ENCODE results near the gene MLYCD.
A peak's percentile ranks its signal among the peaks of the same experiment; 100 is the strongest.

Gene MLYCD

GRCh38 chr16:83898463-83899271 is at the start of gene MLYCD:
TSS of gene MLYCD (plus strand) at chr16:83899115. CDS start at chr16:83899145, 30 bp downstream.
- Mint-ChIP-seq H3K9me3 (no peaks in the 10 kb centered on the region), H3K4me1 (peaks cover 28% of the 10 kb centered on the region), H3K36me3 (peaks cover 5% of the 10 kb centered on the region), H3K4me3 (peak within 1 kb of the TSS; percentile 95), H3K27ac (peak within 1 kb of the TSS; percentile 87), H3K27me3 (no peaks in the 10 kb centered on the region)
- DNase-seq (ENCODE audit: low spot score in 2 of 2) = peak; percentile 63
- peak; percentile 97 for ATAC-seq (ENCODE audit: low read depth)

- Mint-ChIP-seq H3K4me3 (no peak overlapping the region), H3K27me3 (peaks cover 9% of the 10 kb centered on the region), H3K36me3 (no peaks in the 10 kb centered on the region), H3K4me1 (peaks cover 5% of the 10 kb centered on the region), H3K9me3 (no peaks in the 10 kb centered on the region), H3K27ac (no peak overlapping the region)
- ATAC-seq (ENCODE audit: low read depth) (no peak), DNase-seq (ENCODE audit: low spot score in 2 of 2) (no peak)
Measured at GRCh38 chr16:83849421-83849820, 49.5 kb upstream of the MLYCD start.

GRCh38 chr16:83850947-83851346 is 48.0 kb upstream of the MLYCD start:
- Mint-ChIP-seq H3K4me3 (no peak overlapping the region), H3K9me3 (no peaks in the 10 kb centered on the region), H3K4me1 (peaks cover 5% of the 10 kb centered on the region), H3K27me3 (peaks cover 9% of the 10 kb centered on the region), H3K27ac (no peak overlapping the region), H3K36me3 (no peaks in the 10 kb centered on the region)
- DNase-seq (ENCODE audit: low spot score in 2 of 2) (no peak), ATAC-seq (ENCODE audit: low read depth) (no peak)

- no peak for DNase-seq (ENCODE audit: low spot score in 2 of 2)
- Mint-ChIP-seq H3K4me3 (no peak overlapping the region), H3K4me1 (peaks cover 5% of the 10 kb centered on the region), H3K27ac (no peak overlapping the region), H3K27me3 (peaks cover 9% of the 10 kb centered on the region), H3K36me3 (no peaks in the 10 kb centered on the region), H3K9me3 (no peaks in the 10 kb centered on the region)
- no peak for ATAC-seq (ENCODE audit: low read depth)
Measured at GRCh38 chr16:83851473-83851872, 47.4 kb upstream of the MLYCD start.

- peaks cover 10% of the 10 kb centered on the region for H3K27me3 Mint-ChIP-seq
- DNase-seq (ENCODE audit: low spot score in 2 of 2) (no peak), ATAC-seq (ENCODE audit: low read depth) (no peak)
- H3K9me3 Mint-ChIP-seq = no peaks in the 10 kb centered on the region
- no peak overlapping the region for H3K27ac Mint-ChIP-seq
- H3K36me3 Mint-ChIP-seq = no peaks in the 10 kb centered on the region
- H3K4me1 Mint-ChIP-seq = no peaks in the 10 kb centered on the region
- H3K4me3 Mint-ChIP-seq = no peak overlapping the region
Measured at GRCh38 chr16:83852774-83853173, 46.1 kb upstream of the MLYCD start.

GRCh38 chr16:83853834-83854233 is 45.1 kb upstream of the MLYCD start:
- Mint-ChIP-seq H3K27ac (no peak overlapping the region), H3K4me1 (no peaks in the 10 kb centered on the region), H3K36me3 (no peaks in the 10 kb centered on the region), H3K4me3 (no peak overlapping the region), H3K9me3 (no peaks in the 10 kb centered on the region), H3K27me3 (peaks cover 10% of the 10 kb centered on the region)
- ATAC-seq (ENCODE audit: low read depth) (no peak), DNase-seq (ENCODE audit: low spot score in 2 of 2) (no peak)

GRCh38 chr16:83854420-83854819 is 44.5 kb upstream of the MLYCD start:
- no peak for DNase-seq (ENCODE audit: low spot score in 2 of 2)
- no peaks in the 10 kb centered on the region for H3K36me3 Mint-ChIP-seq
- no peaks in the 10 kb centered on the region for H3K4me1 Mint-ChIP-seq
- peaks cover 10% of the 10 kb centered on the region for H3K27me3 Mint-ChIP-seq
- no peak for ATAC-seq (ENCODE audit: low read depth)
- no peak overlapping the region for H3K27ac Mint-ChIP-seq
- H3K9me3 Mint-ChIP-seq = no peaks in the 10 kb centered on the region
- no peak overlapping the region for H3K4me3 Mint-ChIP-seq

GRCh38 chr16:83856792-83857191 is 42.1 kb upstream of the MLYCD start:
- DNase-seq (ENCODE audit: low spot score in 2 of 2) (no peak), ATAC-seq (ENCODE audit: low read depth) (no peak)
- no peaks in the 10 kb centered on the region for H3K4me1 Mint-ChIP-seq
- no peak overlapping the region for H3K4me3 Mint-ChIP-seq
- H3K9me3 Mint-ChIP-seq = no peaks in the 10 kb centered on the region
- H3K27ac Mint-ChIP-seq = no peak overlapping the region
- no peaks in the 10 kb centered on the region for H3K36me3 Mint-ChIP-seq
- H3K27me3 Mint-ChIP-seq = peaks cover 11% of the 10 kb centered on the region

- Mint-ChIP-seq H3K27me3 (peaks cover 6% of the 10 kb centered on the region), H3K4me3 (no peak overlapping the region), H3K27ac (no peak overlapping the region), H3K9me3 (no peaks in the 10 kb centered on the region), H3K4me1 (no peaks in the 10 kb centered on the region), H3K36me3 (no peaks in the 10 kb centered on the region)
- no peak for DNase-seq (ENCODE audit: low spot score in 2 of 2)
- ATAC-seq (ENCODE audit: low read depth) = no peak
Measured at GRCh38 chr16:83859265-83859664, 39.6 kb upstream of the MLYCD start.

- Mint-ChIP-seq H3K4me3 (no peak overlapping the region), H3K4me1 (peaks cover 4% of the 10 kb centered on the region), H3K27me3 (peaks cover 6% of the 10 kb centered on the region), H3K9me3 (peaks cover 6% of the 10 kb centered on the region), H3K36me3 (no peaks in the 10 kb centered on the region), H3K27ac (no peak overlapping the region)
- no peak for ATAC-seq (ENCODE audit: low read depth)
- DNase-seq (ENCODE audit: low spot score in 2 of 2) = no peak
Measured at GRCh38 chr16:83862661-83863060, 36.3 kb upstream of the MLYCD start.

- H3K27ac Mint-ChIP-seq = no peak overlapping the region
- DNase-seq (ENCODE audit: low spot score in 2 of 2) (no peak), ATAC-seq (ENCODE audit: low read depth) (no peak)
- H3K4me3 Mint-ChIP-seq = no peak overlapping the region
- no peaks in the 10 kb centered on the region for H3K36me3 Mint-ChIP-seq
- H3K27me3 Mint-ChIP-seq = peaks cover 6% of the 10 kb centered on the region
- H3K9me3 Mint-ChIP-seq = peaks cover 6% of the 10 kb centered on the region
- peaks cover 4% of the 10 kb centered on the region for H3K4me1 Mint-ChIP-seq
Measured at GRCh38 chr16:83863682-83864081, 35.2 kb upstream of the MLYCD start.

- Mint-ChIP-seq H3K4me1 (peaks cover under 1% of the 10 kb centered on the region), H3K27ac (no peak overlapping the region), H3K4me3 (no peak overlapping the region), H3K36me3 (no peaks in the 10 kb centered on the region), H3K9me3 (peaks cover 6% of the 10 kb centered on the region), H3K27me3 (peaks cover 9% of the 10 kb centered on the region)
- DNase-seq (ENCODE audit: low spot score in 2 of 2) = no peak
- ATAC-seq (ENCODE audit: low read depth) = no peak
Measured at GRCh38 chr16:83870830-83871229, 28.1 kb upstream of the MLYCD start.

GRCh38 chr16:83878838-83879237 is 20.1 kb upstream of the MLYCD start:
- Mint-ChIP-seq H3K27me3 (peaks cover 11% of the 10 kb centered on the region), H3K4me3 (no peak overlapping the region), H3K27ac (no peak overlapping the region), H3K36me3 (no peaks in the 10 kb centered on the region), H3K4me1 (no peaks in the 10 kb centered on the region), H3K9me3 (peaks cover 3% of the 10 kb centered on the region)
- ATAC-seq (ENCODE audit: low read depth) (no peak), DNase-seq (ENCODE audit: low spot score in 2 of 2) (no peak)

GRCh38 chr16:83882163-83882885 is 16.6 kb upstream of the MLYCD start:
- H3K36me3 Mint-ChIP-seq = no peaks in the 10 kb centered on the region
- no peak overlapping the region for H3K4me3 Mint-ChIP-seq
- no peak overlapping the region for H3K27ac Mint-ChIP-seq
- no peaks in the 10 kb centered on the region for H3K4me1 Mint-ChIP-seq
- ATAC-seq (ENCODE audit: low read depth) = no peak
- peaks cover 6% of the 10 kb centered on the region for H3K27me3 Mint-ChIP-seq
- H3K9me3 Mint-ChIP-seq = peaks cover 3% of the 10 kb centered on the region
- no peak for DNase-seq (ENCODE audit: low spot score in 2 of 2)

All from memory B cell (primary cell).